NAMALWA (cell line): ENCODE measurements around the gene PTER.

ENCODE experiments used
- DNase-seq: peaks from one replicate; pipeline ENCODE4 v3.0.0-alpha.2; 2015; ENCODE audit warnings: low spot score

PTER gene

DNA sequence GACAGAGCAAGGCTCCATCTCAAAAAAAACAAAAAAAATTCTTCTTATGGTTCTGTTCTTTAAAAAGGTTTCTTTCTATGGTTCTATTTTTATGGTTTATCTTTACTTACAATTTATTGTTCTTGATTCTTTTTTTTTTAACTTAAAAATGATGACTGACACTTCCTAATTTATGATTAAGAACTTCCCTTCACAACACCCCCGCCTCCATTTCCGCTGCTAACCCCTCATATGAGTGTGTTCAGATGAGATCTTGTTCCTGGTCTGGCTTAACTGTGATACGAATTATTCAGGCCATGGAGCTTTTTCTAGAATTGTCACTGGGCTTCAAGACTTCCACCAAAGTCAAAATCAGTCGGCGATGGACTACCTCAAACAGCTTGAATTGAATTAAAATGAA, 33.9 kb downstream of the PTER start:
- DNase-seq: no peak

DNA sequence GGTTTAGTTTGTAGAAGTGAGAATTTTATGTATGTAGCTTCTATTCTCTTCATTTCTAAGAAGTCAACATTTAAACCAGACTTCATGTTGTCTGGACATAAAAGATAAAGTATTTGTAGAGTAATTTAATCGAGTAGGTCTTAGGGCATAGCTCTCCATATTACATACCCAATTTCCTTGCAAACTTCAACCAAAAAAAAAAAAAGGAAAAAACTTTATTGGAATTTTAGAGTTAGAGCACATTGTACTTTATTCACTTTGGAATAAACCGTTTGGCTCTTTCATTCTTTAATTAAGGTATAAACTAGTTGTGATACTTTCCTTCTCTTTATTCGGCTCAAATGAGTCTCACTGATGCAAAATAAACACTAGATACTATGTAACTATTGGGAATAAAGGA, 36.0 kb downstream of the PTER start:
- no peak for DNase-seq

DNA sequence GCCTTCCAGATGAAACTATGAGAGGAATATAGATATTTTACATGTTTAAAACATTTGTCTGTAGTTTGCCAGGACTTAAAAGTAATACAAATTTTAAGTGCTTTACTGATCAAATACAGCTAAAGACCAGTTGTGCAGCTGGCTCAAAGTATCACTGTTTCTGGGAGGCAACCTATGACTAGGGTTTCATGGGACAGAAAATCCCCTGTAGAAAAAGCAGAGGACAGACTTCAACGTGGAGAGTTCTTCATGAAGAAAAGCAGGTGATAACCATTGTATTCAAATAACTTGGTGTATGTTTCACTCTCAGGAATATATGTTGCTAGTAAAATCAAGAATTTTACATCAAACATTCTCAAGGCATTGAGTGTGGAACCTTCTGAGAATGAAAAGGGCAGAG, 40.9 kb downstream of the PTER start:
- no peak for DNase-seq

DNA sequence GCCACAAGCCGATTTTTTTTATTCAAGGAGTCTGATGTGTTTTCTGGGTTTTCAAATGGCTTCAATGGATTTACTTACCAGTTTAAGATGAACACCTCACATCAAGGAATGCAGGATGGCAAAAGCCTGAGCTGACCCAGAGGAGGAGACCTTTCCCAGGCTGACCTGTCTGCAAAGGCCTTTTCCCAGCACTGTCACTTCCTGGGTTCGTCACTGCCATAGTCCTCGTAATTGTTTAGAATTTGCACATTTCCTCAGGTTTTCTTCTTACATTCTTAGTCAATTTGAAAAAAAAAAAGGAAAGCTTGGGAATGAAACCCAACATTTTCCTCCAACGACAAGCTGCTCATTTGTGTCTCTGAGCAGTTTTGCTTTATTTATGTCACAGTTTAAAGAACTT, 42.0 kb downstream of the PTER start:
- no peak for DNase-seq

DNA sequence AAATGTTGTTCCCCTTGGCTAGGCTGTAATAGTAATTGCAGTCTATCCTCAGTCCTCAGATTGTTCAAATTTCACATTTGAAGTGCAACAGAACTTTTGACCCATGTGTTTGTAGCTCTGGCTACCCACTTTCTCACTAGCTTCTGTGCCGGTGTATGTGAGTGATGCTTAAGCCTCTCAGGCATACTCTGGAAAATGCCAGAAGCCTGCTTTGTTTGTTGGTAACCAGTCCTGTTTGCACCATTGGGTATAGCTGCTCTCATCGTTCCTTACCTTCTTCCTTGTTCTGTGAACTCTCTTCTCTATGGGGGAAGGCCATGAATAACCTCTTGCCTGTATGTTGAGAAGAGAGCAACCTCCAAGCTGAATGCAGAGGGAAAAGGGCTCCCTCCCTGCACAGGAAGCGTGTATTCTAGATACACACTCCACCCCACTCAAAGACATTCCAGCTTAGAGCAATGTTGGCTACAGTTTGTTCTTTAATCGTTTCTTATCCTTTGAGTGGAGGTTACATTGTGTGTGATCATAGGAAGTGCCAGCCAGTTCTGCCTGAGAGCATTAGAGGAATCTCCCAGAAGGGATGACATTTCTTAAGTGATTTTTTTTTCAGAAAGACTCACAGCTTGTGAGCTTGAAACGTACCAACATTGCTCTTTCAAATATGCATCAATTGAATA, 44.4 kb downstream of the PTER start:
- DNase-seq: no peak

DNA sequence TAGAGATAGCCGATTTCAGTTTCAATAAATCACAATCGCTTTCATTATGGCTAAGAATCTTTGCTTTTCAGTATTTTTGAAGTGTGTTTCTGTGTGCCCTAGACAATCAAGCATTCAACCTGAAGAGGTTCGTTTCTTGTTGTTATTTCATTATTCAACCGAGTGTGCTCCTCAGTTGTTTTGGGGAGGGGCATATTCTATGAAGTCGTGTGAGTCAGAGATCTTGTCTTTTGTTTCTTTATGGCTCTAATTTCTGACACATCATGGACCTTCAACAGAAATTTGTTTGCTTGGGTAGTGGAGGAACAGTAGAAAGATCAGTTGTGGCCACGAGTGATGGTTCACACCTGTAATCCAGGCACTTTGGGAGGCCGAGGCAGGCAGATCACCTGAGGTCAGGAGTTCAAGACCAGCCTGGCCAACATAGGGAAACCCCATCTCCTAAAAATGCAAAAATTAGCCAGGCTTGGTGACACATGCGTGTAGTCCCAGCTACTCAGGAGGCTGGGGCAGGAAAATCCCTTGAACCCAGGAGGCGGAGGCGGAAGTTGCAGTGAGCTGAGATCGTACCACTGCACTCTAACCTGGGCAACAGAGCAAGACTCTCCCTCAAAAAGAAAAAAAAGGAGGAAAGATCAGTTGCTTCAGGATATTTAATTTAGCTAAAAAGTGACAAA, 46.6 kb downstream of the PTER start:
- no peak for DNase-seq

DNA sequence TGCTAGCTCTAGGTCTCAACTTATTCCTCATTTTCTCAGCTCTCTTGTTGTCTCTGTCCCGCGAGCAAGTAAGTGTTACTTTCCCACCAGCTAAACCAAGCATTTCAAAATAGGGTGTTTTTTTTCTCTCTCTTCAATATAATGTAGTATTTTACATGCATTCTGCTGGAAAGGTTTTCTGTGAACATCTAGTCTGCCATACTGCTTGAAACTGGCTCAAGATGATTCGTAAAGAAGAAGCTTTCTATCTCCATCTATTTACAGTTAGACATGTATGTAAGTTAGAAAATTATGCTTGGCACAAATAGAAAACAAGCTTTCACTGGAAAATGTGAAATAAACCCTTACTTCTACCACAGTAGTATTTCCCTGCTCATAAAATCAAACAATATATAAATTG, 53.7 kb downstream of the PTER start:
- DNase-seq: no peak

DNA sequence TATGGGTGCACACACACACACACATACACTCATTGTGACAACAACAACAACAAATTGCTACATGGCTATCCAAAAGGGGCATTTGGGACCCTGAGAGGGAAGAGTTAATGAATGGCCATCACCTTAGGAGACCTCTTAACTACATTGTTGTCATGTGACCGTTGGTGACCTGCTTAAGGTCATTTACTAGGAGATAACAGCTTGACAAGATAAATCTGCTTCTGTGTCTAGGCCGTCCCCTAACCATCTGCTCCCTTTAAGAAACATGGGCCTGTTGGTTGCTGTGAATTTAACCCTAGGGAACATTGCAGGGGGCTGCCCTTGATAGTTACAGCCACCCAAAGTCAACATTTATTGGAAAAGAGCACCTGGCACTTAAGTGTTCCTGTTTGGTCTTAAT, 55.1 kb downstream of the PTER start:
- no peak for DNase-seq

DNA sequence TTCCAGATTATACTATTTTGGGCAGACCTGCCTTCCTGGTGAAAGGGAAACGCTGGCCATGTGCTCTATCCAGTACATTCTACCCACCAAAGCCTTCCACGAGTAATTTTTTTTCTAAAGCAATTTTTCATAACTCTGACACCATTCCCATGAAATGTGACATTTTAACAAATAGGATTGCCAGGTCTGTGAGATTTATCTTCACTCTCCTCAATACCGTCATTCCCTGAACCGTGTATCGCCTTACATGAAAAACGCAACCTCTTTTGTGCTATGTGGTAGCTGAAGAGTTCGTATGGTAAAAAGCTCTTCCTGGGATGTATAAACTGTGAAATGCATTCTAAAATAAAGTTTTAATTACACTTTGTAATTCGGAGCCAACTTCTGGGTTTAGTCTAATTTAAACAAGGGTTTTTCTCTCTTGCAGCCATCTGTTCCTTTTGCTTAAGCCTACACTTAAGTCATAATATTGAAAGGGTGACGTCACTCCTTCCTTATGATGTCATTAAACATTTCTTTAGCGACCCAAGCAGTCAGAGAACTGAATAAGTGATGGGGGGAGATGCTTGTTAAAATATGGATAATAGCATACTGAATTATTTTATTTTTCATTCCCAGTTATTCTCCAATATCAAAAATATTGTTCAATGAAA, 57.2 kb downstream of the PTER start:
- no peak for DNase-seq

DNA sequence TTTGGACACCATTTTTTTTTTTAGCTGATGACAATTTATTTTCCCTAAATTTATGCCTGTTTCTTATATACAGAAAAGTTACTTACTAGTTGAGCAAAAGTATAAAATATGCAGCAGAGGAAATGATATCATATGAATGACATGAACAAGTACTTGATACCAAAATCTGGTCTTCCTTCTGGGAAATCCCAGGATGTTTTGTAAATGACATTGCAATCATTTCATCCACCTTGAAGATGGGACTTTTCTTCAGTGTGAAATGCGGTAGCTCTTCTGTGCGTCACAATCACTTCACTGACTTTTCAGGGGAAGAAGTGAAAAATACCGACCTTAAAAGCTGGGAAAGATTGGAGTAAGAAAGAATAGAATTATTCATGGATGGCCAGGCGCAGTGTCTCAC, 61.1 kb downstream of the PTER start:
- DNase-seq: no peak

DNA sequence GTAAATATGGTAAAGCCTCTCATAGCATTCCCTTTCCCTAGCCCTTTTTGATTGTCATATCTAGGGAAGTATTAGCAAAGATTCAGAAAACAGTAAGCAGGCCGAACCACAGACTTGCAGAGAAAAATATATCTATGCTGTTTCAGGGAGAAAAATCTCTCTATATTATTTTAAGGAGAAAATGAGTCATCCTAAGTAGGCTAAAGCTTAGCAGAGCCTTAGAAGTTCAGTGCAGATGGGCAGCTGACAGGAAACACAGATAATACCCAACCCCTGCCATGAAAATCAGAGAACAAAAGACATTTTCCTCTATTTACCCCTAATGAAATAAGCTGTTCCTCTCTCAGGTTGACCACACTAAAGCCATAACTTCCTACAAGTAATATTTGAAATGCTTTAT, 68.4 kb downstream of the PTER start:
- DNase-seq: no peak

DNA sequence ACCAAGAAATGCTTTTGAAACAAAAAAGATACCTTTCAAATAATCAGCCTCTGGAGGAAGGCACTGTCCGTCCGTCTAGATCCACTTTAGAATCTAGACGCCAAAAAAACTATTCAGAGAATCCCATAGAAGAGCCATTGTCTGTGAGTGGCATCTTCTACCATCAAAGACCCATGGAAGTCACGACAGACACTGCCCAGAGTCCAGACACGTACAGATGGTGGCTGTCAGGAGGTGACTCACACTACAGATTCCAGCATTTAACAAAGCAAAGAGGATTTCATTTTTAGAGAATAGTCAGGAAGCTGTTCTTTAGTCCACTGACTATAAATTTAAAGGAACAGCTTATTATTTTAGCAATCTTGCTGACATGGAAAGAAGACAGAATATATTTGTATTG, 73.2 kb downstream of the PTER start:
- no peak for DNase-seq

DNA sequence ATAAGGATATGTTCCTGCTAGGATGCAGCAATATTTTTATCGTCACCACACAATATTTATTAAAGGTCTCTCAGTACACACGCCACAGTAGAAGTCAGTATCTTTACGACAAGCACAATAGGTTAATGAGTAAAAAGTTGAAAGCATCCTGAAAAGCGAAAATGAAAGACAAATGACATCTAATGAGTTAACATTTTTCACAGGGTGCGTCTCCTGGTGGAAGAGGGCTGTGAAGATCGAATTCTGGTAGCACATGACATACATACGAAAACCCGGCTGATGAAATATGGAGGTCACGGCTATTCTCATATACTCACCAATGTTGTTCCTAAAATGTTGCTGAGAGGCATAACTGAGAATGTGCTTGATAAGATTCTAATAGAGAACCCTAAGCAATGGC, 74.0 kb downstream of the PTER start:
- no peak for DNase-seq

DNA sequence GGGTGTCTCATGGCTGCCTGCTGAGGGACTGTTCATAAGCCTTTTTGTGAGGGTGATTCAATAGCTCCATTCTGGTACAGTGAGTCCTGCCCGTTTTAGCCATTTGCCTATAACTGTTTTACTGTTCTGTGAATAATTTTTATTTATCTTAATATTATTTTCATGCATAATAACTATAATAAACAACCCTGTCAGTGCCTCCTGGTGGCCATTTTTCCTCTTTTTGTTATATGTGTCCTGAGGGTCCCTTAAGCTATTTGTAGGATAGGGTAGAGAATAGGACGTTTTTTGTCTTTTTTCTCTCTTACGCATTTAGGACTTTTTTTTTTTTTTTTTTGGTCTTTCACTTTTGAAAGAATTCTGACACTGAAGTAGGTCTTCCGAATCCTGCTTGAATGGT, 82.0 kb downstream of the PTER start:
- peak; percentile 27 for DNase-seq

DNA sequence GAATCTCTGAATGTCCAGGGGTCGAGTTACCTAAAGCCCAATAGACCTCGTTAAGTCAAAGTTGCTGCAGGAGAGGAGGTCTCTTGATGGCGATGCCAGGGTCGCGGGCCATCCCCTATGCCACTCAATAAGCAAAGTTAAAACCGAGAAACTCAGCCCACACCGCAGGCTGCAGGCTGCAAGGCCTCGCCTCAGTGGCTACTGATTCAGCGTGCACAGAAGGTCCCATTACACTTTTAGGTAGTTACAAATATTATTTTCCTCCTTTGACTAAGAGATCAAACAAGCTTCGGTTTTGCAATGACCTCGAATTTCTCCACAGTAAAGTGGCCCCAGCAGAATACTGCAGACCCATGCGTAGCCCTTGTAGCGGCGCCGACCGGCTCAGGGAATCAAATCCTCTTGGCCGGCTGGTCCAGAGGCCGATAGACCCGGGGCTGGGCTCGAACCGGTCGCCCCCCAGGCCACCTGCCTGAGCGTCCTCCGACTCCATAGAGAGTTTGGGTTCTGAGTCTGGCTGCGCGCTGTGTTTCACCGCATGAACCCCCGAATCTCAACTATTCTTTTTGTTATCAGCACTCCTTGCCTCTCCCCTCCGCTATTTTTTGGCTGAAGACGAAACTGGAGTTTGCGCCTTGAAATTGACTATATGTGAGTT, 82.6 kb downstream of the PTER start:
- DNase-seq: no peak

DNA sequence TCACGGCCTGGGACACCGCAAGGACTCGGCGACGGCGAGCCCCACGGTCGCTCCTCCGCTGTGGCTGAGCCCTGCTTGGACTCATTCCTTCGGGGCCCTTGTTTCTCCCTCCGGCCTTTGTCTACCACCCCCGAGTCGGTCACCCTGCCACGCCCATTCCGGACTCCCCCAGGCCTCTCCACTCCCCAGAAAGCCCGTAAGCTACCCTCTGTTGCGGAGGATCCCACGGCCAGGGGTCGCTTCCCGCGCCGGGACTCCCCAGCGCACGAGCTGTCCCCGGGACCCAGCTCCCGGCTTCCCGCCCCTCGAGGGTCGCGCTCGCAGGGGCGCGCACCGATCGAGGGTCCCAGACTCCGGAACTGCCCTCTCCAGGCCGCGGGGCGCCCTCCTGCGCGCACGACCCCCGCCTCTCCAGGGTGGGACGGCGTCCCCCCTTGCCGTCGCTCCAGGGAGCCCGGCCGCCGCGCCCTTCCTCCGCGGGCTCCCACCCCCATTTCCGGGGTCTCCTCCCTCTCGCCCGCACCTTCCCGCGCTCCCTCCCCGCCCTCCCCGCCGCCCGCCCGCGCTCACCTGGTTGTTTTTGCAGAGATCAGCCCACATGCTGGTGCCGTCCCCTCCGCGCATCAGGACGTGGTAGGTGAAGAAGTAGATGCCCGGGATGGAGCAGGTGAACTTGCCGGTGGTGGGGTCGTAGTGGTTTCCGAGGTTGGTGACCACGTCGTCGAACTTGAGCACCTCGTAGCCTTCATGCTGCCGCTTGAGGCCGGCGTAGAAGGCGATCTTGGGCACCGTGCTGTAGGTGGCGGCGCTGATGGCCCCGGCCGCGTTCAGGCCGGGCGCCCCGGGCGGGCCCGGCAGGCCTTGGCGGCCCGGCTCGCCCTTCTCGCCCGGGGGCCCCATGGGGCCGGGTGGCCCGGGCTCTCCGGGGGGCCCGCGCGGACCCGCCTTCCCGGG, 83.4 kb downstream of the PTER start:
- no peak for DNase-seq

DNA sequence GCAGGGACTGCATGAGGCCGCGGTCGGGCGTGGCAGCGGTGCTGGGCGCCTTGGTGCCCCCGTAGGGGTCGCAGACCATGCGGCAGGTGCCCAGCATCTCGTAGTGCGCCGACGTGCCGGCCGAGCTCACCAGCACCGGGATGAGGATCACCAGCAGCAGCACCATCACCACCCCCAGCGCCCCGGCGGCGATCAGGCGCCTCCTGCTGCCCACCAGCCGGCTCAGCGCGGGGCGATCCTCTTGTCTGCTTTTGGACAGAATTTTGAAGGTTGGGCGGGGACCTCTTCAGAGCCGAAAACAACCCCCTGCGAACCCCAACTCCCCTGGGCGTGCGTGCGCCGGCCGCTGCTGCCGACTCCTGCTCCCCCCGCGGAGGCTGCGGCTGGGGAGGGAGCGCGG, 84.1 kb downstream of the PTER start:
- DNase-seq: no peak

DNA sequence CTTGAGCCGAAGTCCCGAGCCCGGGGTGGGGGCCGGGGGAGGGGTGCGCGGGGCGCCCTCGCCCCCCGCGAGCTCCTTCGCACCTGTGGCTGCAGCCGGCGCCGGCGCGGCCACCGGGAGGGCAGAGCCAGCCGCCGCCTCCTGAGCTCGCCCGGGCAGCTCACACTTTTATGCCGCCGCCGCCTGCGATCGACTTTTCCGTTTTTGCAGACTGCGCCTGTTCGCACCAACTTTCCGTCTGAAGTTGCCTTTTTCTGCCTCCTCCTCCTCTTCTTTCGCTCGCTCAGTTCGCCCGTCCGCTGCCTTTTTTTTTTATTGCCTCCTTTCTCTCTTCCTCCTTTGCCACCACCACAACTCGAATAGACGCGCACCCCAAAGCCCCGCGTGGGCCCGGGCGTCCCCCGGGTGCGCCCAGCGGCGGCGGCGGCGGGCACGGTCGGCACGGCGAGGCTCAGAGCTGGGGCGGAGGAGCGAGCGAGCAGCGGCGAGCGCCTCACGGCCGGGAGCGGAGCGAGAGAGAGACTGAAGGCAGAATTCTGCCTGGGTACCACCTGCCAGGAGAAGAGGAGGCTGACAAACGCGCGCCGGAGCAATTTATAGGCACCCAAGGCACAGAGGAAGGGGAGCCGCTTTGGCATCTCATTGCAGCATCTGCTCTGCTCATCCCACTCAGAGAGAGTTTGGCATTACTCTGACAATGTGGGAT, 84.7 kb downstream of the PTER start, which contains the start of gene C1QL3:
Gene C1QL3, minus strand, starts transcription at position 569 of the 706 bp plus-strand sequence. CDS start 814 bp downstream, outside the sequence.
- no peak for DNase-seq

DNA sequence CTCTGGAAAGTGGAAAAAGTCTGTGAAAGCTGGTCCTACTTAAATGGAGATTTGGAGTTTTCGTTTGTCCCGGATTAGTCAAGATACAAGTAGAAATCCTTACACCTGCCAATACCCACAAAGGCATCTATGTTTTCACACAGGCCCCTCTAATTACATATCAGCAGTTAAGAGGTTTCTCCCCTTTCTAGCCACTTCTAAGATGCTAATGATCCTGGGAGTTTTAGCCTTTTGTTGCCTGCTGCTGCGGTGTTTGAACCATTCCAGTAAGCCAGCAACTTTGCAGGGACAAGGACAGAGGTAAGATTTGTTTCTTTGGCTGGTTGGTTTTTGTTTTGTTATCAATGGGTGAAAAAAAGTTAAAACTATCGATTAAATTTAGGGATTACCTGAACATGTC, 90.6 kb downstream of the PTER start:
- DNase-seq: no peak

DNA sequence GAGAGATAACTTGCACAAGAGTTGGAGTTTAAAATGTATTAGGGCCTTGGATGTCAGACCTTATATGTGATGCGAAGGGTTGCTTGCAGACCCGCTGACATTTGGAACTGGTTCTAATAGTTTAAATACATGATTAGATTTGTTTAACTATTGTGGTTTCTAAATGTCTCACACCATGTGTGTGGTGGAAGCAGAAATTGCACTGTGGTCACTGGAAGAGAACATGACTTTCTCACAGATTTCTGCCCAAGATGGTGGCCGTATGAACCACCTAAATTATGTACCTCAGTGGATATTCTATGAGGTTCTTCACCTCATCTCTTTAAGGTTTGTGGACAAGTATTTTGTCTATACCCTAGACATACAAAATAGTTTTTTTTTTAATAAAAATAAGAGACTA, 93.0 kb downstream of the PTER start:
- no peak for DNase-seq

DNA sequence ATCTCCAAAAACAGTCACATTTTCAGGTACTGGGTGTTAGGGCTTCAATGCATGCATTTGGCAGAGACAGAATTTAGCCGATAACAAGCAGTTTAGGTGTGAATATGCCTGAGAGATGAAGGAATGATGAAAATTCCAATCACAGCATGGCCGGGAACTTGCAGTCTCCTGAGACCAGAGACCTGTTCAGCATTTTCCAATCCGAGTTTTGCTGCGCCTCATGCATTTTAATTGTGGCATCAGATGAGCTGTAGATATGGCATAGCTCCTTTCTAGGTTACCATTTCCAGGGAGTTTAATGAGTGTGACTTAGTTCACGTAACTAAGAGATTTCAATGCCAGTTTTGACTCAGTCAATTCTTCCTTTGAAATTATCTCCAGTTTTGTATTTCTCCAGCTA, 99.3 kb downstream of the PTER start:
- no peak for DNase-seq
